GM13976 (cell line): ENCODE results near the gene PIK3R2.

ENCODE experiments used
- DNase-seq: peaks from one replicate; pipeline ENCODE4 v3.0.0; 2012; ENCODE audit warnings: low spot score
- in situ Hi-C: fragments of 300-500 bp; cut with MboI; formaldehyde crosslinking; loops from one replicate; pipeline ENCODE4 v1.12.0; 2022; ENCODE audit warnings: low sequenced_read_pairs, mixed read lengths, inconsistent platforms; ENCODE audit not compliant: unreplicated experiment
- TF ChIP-seq, protein P1 (sequence below): IDR thresholded peaks from 2 replicates; pipeline ENCODE4 v1.5.1; 2012; ENCODE audit warnings: borderline replicate concordance, mild to moderate bottlenecking; ENCODE audit not compliant: insufficient read depth; ENCODE audit errors: extremely low read depth, missing control alignments, control extremely low read depth

Gene PIK3R2

DNA sequence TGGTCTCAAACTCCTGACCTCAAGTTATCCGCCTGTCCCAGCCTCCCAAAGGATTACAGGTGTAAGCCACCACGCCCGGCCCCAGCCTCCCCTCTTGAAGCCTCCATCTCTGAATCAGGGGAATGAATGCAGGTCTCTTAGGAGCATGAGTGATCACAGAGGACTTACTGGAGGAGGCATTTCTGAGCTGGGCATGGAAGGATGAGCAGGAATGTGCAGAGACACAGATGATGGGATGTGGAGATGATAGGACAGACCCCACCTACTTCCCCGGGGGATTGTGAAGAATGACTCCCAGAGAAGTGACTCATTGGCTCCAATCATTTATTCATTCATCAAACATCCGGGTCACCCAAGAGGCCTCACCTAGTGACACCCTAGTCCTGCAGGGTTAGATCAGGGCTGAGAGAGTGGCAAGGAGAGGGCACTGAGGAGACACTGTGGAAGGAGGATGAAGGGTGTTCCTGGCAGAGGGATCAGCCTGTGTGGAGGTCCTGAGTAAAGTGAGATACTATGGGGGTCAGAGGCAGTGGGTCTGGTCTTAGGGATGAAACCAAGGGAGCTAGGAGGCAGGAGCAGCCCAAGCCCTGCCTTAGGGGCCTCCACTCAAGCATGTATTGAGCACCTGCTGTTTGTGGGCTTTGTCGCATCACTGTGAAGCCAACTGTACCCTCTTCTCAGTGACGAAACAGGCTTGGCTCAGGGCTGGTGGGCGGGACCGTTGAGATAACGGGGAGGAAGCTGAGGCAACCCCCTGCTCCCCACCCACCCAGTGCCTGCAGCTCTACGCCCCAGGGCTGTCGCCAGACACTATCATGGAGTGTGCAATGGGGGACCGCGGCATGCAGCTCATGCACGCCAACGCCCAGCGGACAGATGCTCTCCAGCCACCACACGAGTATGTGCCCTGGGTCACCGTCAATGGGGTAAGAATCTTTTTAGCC is 23.7 kb downstream of the PIK3R2 start:
- no peak for DNase-seq
- in situ Hi-C loops: no loop called here
- TF ChIP-seq, protein P1, sequence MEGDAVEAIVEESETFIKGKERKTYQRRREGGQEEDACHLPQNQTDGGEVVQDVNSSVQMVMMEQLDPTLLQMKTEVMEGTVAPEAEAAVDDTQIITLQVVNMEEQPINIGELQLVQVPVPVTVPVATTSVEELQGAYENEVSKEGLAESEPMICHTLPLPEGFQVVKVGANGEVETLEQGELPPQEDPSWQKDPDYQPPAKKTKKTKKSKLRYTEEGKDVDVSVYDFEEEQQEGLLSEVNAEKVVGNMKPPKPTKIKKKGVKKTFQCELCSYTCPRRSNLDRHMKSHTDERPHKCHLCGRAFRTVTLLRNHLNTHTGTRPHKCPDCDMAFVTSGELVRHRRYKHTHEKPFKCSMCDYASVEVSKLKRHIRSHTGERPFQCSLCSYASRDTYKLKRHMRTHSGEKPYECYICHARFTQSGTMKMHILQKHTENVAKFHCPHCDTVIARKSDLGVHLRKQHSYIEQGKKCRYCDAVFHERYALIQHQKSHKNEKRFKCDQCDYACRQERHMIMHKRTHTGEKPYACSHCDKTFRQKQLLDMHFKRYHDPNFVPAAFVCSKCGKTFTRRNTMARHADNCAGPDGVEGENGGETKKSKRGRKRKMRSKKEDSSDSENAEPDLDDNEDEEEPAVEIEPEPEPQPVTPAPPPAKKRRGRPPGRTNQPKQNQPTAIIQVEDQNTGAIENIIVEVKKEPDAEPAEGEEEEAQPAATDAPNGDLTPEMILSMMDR: no peak

DNA sequence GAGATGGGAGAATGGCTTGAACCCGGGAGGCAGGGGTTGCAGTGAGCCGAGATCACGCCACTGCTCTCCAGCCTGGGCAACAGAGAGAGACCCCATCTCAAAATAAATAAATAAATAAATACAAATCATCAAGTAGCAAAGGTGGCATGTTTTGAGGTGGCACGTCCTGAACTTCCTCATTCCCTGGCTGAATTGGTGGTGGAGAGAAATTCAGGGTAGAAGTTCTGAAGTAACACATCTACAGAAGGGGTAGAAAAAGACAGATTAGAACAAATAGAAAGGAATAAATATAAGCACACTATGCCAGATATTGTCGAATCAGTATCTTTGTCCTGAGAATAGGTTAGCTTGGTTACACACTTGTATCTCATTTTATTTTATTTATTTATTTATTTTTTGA is 27.0 kb downstream of the PIK3R2 start:
- TF ChIP-seq, protein P1: no peak
- DNase-seq: no peak
- in situ Hi-C loops: no loop called here

DNA sequence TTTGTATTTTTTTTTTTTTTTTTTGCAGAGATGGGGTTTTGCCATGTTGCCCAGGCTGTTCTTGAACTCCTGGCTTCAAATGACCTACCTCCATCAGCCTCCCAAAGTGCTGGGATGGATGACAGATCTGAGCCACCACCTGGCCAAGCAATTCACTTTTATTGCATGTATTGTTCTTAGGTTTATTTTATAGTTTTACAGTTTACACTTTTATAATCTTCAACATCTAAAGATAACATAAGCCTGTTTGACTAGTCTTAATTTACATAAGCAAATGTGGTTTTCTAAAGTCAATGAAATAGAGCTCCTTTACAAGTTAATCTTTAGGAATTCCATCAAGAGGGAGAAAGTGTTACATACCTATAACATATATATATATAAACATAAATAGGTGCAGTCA is 30.6 kb downstream of the PIK3R2 start:
- in situ Hi-C loops: no loop called here
- no peak for DNase-seq
- TF ChIP-seq, protein P1: no peak

DNA sequence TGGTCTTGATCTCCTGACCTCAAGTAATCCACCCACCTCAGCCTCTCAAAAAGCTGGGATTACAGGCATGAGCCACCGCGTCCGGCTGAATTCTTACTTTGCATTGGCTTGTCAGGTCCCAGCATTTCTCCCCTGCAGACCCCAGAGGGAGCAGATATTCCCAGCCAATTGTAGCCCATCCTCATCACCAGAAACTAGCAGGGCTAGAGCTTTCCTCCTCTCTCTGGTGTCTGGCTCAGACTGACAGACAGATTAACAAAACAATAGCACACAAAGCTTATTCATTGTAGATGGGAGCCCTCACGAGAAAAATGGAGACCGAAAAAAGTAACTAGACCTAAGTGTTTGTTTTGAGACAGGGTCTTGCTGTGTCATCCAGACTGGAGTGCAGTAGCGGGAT is 32.6 kb downstream of the PIK3R2 start:
- DNase-seq: no peak
- TF ChIP-seq, protein P1: no peak
- in situ Hi-C loops: no loop called here

DNA sequence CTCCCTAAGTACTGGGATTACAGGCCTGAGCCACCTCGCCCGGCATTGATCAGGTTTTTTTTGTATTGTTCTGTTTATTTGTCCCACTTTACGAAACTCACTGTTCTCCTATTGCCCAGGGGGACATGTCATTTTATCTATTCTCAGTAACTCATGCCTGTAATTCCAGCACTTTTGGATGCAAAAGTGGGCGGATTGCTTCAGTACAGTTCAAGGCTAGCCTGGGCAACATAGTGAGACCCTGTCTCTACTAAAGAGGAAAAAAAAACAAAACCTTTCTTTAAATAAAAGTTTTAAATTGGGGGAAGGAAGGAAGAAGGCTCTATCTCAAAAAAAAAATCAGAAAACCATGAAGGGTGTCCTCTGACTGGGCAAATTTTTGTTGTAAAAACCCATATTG is 37.3 kb downstream of the PIK3R2 start:
- TF ChIP-seq, protein P1: no peak
- DNase-seq: no peak
- in situ Hi-C loops: no loop called here

DNA sequence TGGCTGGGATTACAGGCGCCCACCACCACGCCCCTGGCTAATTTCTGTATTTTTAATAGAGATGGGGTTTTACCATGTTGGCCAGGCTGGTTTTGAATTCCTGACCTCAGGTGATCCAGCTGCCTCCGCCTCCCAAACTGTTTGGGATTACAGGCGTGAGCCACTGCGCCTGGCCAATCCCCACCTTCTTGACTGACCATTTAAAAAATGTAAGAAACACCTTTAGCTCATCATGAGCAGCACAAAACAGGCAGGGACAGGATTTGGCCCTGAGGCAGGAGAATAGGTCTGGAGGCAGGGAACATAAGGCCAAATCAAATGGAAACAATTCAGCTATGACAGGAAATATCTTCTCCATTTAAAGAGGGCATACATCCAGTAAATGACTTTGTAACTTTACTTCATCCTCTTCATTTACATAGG is 38.7 kb downstream of the PIK3R2 start:
- DNase-seq: no peak
- in situ Hi-C loops: no loop called here
- TF ChIP-seq, protein P1: no peak
